B cell (primary cell): ENCODE measurements around the gene LRP6. TPM values are rescaled to one million over a fixed set of nuclear protein-coding genes. Genes with fewer than 3 reads are reported as not detected.

ENCODE experiments used
- ATAC-seq: fragments of 200-7000 bp; cut with Tn5 transposase; one replicate; pipeline ENCODE4 v1.10.0; 2021; ENCODE audit warnings: low read depth, mild to moderate bottlenecking, moderate number of reproducible peaks, moderate library complexity
- CTCF ChIA-PET: fragments of 350-600 bp; sonication (Branson Sonifier 250); formaldehyde crosslinking; loops from one replicate; lab custom pipeline; 2021; ENCODE audit warnings: antibody characterized with exemption, inconsistent platforms; lab: Charles Lee
- POLR2A ChIA-PET: fragments of 350-600 bp; sonication (Branson Sonifier 250); formaldehyde crosslinking; loops from one replicate; lab custom pipeline; 2021; ENCODE audit warnings: antibody characterized with exemption; lab: Charles Lee
- DNase-seq: peaks from one replicate; pipeline ENCODE4 v3.0.0; 2013
- H2AFZ ChIP-seq: 2 replicates; pipeline ENCODE4 v1.6.1; 2012; ENCODE audit warnings: mild to moderate bottlenecking, low read depth, low read length; ENCODE audit not compliant: insufficient read depth, poor library complexity, severe bottlenecking
- H3K27ac ChIP-seq, 2 donors: 1 replicate in 1 of 2; 2 replicates in 1 of 2; pipeline ENCODE4 v1.5.1; 2012 to 2013; ENCODE audit warnings: low read length in 2 of 2, mild to moderate bottlenecking in 2 of 2, moderate library complexity in 1 of 2
- H3K27me3 ChIP-seq, 4 experiments: fragments of 200-600 bp in 1 of 4; sonication (generic) in 1 of 4; replicated peaks in 1 of 4; 1 replicate in 2 of 4; 2 replicates in 2 of 4; pipeline versions ENCODE4 v1.6.1 to v1.7.0; 2013 to 2016; ENCODE audit warnings: low read length in 3 of 4, mild to moderate bottlenecking in 2 of 4, mixed read lengths in 1 of 4, moderate library complexity in 1 of 4; ENCODE audit not compliant: insufficient read depth in 4 of 4, control insufficient read depth in 3 of 4; ENCODE audit errors: control extremely low read depth in 1 of 4
- H3K36me3 ChIP-seq, 2 experiments: replicated peaks in 1 of 2; 1 replicate in 1 of 2; 2 replicates in 1 of 2; pipeline versions ENCODE4 v1.6.1 to v1.7.1; 2013; ENCODE audit warnings: low read length in 1 of 2; ENCODE audit not compliant: insufficient read depth in 2 of 2, control insufficient read depth in 1 of 2; ENCODE audit errors: control extremely low read depth in 1 of 2, extremely low read depth in 1 of 2
- H3K4me1 ChIP-seq, 2 donors: fragments of 200-600 bp in 1 of 2; sonication (generic) in 1 of 2; 1 replicate in 1 of 2; 2 replicates in 1 of 2; pipeline versions ENCODE4 v1.5.1 to v1.6.1; 2013 to 2017; ENCODE audit warnings: low read length in 2 of 2; ENCODE audit not compliant: control insufficient read depth in 2 of 2, insufficient read depth in 2 of 2
- H3K4me2 ChIP-seq: replicated peaks from 2 replicates; pipeline ENCODE3; 2012; ENCODE audit warnings: mild to moderate bottlenecking, low read depth, low read length; ENCODE audit not compliant: poor library complexity, severe bottlenecking
- H3K4me3 ChIP-seq, 5 experiments: fragments of 200-600 bp in 1 of 5; sonication (generic) in 1 of 5; 1 replicate in 3 of 5; 2 replicates in 2 of 5; pipeline versions ENCODE4 v1.5.1 to v1.7.0; 2011 to 2016; ENCODE audit warnings: low read length in 4 of 5, mild to moderate bottlenecking in 4 of 5, low read depth in 2 of 5, control low read depth in 1 of 5, moderate library complexity in 1 of 5; ENCODE audit not compliant: insufficient read depth in 1 of 5; ENCODE audit errors: control extremely low read depth in 1 of 5, extremely low read depth in 1 of 5
- H3K79me2 ChIP-seq: fragments of 200-600 bp; sonication (generic); one replicate; pipeline ENCODE4 v1.6.0; 2016; ENCODE audit warnings: low read length; ENCODE audit not compliant: control insufficient read depth, insufficient read depth
- H3K9ac ChIP-seq: fragments of 200-600 bp; sonication (generic); 2 replicates; pipeline ENCODE4 v1.6.1; 2017; ENCODE audit warnings: mild to moderate bottlenecking, low read length, moderate library complexity
- H3K9me3 ChIP-seq, 3 donors: one replicate each; pipeline versions ENCODE4 v1.6.1 to v1.7.1; 2013; ENCODE audit warnings: low read length in 2 of 3; ENCODE audit not compliant: control insufficient read depth in 2 of 3, insufficient read depth in 1 of 3; ENCODE audit errors: control extremely low read depth in 1 of 3
- H4K20me1 ChIP-seq: 2 replicates; pipeline ENCODE4 v1.6.0; 2012; ENCODE audit warnings: mild to moderate bottlenecking, low read length; ENCODE audit not compliant: insufficient read depth, control insufficient read depth, poor library complexity, severe bottlenecking
- H3K27ac Mint-ChIP-seq: one replicate; pipeline ENCODE4 v1.8.0; 2021; ENCODE audit warnings: mixed read lengths
- H3K27me3 Mint-ChIP-seq: one replicate; pipeline ENCODE4 v1.8.0; 2021; ENCODE audit warnings: mixed read lengths
- H3K4me1 Mint-ChIP-seq: one replicate; pipeline ENCODE4 v1.8.0; 2021; ENCODE audit warnings: mixed read lengths
- H3K4me3 Mint-ChIP-seq: one replicate; pipeline ENCODE4 v1.8.0; 2021; ENCODE audit warnings: mixed read lengths
- H3K9me3 Mint-ChIP-seq: one replicate; pipeline ENCODE4 v1.8.0; 2022; ENCODE audit warnings: mixed read lengths; ENCODE audit not compliant: insufficient read depth
- EZH2 ChIP-seq: IDR thresholded peaks from 2 replicates; pipeline ENCODE4 v1.6.1; 2012; ENCODE audit warnings: borderline replicate concordance, low read depth, mild to moderate bottlenecking, moderate library complexity, low read length; ENCODE audit not compliant: insufficient read depth, poor library complexity, severe bottlenecking
- WGBS: methylation state at CpG from one replicate; pipeline ENCODE4 v1.1.5; 2013; ENCODE audit warnings: missing lambda C conversion rate; ENCODE audit not compliant: insufficient coverage; 5-methylcytosine and 5-hydroxymethylcytosine counted together
- intact Hi-C: fragments of 100-400 bp; cut with micrococcal nuclease; formaldehyde crosslinking; loops from one replicate; pipeline ENCODE4 v1.10.0; 2022
- polyA plus RNA-seq: library from polyadenylated mRNA; depleted of rRNA; stranded (reverse); fragments of >200 nt; gene quantifications from 2 replicates; pipeline ENCODE4 v1.2.3, GENCODE V29; 2012
- total RNA-seq, 2 donors: library from RNA; stranded (reverse); fragments of 120-200 nt in 1 of 2; gene quantifications; 1 replicate in 1 of 2; 2 replicates in 1 of 2; pipeline versions ENCODE4 v1.2.3 to v1.2.4, GENCODE V29; 2013 to 2022
- TF ChIP-seq, protein P1 (sequence below): fragments of 200-600 bp; IDR thresholded peaks from one replicate; pipeline ENCODE4 v1.8.0; 2022; ENCODE audit warnings: antibody characterized with exemption, mild to moderate bottlenecking

Gene LRP6
- total and polyA plus RNA-seq, 2 donors (not counting 1 experiment from before 2014, with no cell fraction given): 0.34 to 2.8 TPM

DNA sequence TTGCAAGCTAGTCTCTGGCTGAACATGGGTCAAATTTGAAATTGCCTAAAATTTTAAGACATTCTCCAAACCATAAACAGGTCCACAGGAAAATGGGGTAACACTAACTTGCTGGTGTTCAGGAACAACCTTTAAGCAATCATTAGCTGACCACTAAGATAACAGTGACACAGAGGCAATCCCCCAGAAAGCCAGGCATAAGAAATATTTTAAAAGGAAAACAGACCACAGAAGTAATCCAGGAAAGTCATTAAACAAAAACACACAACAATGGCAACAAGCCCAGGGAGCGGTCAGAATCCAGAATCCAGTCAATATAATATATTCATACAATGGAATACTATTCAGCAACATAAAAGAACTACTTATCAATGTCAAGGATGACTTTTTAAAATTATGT, 59.1 kb downstream of the LRP6 start:
- Histone ChIP-seq H3K4me1 (no peaks in the 10 kb centered on the region), H3K27ac (no peak overlapping the region), H3K27me3 (no peaks in the 10 kb centered on the region), H2AFZ (no peak overlapping the region), H3K4me2 (no peak overlapping the region), H4K20me1 (no peaks in the 10 kb centered on the region), H3K4me3 (no peak overlapping the region), H3K79me2 (no peaks in the 10 kb centered on the region), H3K9ac (no peak overlapping the region), H3K9me3 (no peaks in the 10 kb centered on the region), H3K36me3 (no peaks in the 10 kb centered on the region)
- TF ChIP-seq EZH2: no peak
- TF ChIP-seq, protein P1, sequence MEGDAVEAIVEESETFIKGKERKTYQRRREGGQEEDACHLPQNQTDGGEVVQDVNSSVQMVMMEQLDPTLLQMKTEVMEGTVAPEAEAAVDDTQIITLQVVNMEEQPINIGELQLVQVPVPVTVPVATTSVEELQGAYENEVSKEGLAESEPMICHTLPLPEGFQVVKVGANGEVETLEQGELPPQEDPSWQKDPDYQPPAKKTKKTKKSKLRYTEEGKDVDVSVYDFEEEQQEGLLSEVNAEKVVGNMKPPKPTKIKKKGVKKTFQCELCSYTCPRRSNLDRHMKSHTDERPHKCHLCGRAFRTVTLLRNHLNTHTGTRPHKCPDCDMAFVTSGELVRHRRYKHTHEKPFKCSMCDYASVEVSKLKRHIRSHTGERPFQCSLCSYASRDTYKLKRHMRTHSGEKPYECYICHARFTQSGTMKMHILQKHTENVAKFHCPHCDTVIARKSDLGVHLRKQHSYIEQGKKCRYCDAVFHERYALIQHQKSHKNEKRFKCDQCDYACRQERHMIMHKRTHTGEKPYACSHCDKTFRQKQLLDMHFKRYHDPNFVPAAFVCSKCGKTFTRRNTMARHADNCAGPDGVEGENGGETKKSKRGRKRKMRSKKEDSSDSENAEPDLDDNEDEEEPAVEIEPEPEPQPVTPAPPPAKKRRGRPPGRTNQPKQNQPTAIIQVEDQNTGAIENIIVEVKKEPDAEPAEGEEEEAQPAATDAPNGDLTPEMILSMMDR: no peak
- no peak overlapping the region for H3K27ac Mint-ChIP-seq
- no peak for ATAC-seq
- no peaks in the 10 kb centered on the region for H3K4me1 Mint-ChIP-seq
- WGBS: no CpG with 5 or more reads among the region's 1 CpG
- DNase-seq: no peak
- CTCF ChIA-PET: no interaction called here
- H3K4me3 Mint-ChIP-seq: no peak overlapping the region
- H3K27me3 Mint-ChIP-seq: peaks cover 10% of the 10 kb centered on the region
- POLR2A ChIA-PET: no interaction called here
- no peaks in the 10 kb centered on the region for H3K9me3 Mint-ChIP-seq
- intact Hi-C loops: no loop called here

DNA sequence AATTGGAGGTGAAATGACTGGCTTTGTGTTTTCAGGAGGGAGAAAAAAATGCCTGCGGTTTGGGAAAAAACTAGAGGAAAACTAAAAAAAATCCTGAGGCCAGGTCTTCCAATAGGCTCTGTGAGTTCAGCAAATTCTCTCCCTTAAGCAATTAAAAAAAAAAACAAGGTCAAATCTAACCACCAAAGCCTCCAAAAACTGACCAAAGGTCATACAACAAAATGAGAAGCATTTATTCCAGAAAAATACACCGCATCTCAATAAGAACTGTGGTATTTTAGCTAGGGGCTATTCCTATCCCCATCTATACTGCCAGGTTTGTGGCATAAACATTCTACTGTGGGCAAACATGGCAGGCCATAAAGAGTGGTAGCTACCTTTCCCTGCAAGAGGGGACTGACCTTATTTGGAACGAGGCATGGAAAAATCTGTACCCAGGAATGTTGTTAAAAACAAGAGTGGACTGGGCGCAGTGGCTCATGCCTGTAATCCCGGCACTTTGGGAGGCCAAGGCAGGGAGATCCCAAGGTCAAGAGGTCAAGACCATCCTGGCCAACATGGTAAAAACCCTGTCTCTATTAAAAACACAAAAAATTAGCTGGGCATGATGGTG, 60.0 kb downstream of the LRP6 start:
- Histone ChIP-seq H3K79me2 (no peaks in the 10 kb centered on the region), H3K27ac (no peak overlapping the region), H3K27me3 (no peaks in the 10 kb centered on the region), H3K36me3 (no peaks in the 10 kb centered on the region), H4K20me1 (no peaks in the 10 kb centered on the region), H3K4me2 (no peak overlapping the region), H3K9me3 (no peaks in the 10 kb centered on the region), H3K4me1 (no peaks in the 10 kb centered on the region), H2AFZ (no peak overlapping the region), H3K4me3 (no peak overlapping the region), H3K9ac (no peak overlapping the region)
- TF ChIP-seq, protein P1: no peak
- no peak for TF ChIP-seq EZH2
- CTCF ChIA-PET: no interaction called here
- no peak for DNase-seq
- Mint-ChIP-seq H3K4me1 (no peaks in the 10 kb centered on the region), H3K4me3 (no peak overlapping the region), H3K9me3 (no peaks in the 10 kb centered on the region), H3K27me3 (peaks cover 10% of the 10 kb centered on the region), H3K27ac (no peak overlapping the region)
- POLR2A ChIA-PET: no interaction called here
- intact Hi-C loops: no loop called here
- no peak for ATAC-seq
- WGBS: 87% methylated on average over 3 of the region's 5 CpGs
